Middle frontal gyrus (tissue), 1 donor: Measurements from ENCODE around the gene TMEM63A.
"Not testable (repeated sequence)": the region's sequence is repeated elsewhere in the genome, so short reads cannot be mapped to it uniquely, and the experiment has no call there.

Experiments used
- DNase-seq: peaks from one replicate; pipeline ENCODE4 v3.0.0-alpha.2; 2015; ENCODE audit warnings: low spot score; ENCODE audit errors: extremely low spot score

Gene TMEM63A

DNA sequence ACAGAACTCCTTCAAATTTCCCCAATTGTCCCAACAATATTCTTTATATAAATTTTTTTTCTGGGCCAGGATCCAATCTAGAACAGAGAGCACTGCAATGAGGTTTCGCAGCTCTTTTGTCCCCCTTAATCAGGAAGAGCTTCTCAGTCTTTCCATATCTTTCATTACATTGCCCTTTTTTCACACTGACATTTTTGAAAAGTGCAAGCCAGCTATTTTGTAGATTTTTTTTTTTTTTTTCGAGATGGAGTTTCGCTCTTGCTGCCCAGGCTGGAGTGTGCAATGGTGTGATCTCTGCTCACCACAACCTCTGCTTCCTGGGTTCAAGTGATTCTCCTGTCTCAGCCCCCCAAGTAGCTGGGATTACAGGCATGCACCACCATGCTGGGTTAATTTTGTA is 75.4 kb downstream of the TMEM63A start:
- not testable (repeated sequence) for DNase-seq

DNA sequence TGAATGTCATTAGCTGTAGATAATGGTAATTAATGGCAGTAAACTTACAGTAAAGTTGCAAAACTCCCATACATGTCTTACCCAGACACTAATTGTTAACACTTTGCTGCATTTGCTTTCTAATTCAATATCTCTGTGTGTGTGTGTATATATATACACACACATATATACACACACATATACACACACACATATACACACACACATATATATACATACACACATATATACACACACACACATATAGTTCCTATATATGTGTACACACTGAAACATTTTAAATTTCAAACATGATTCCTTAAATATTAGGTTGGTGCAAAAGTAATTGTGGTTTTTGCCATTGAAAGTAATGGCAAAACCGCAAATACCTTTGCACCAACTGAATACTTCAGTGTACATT is 75.9 kb downstream of the TMEM63A start:
- DNase-seq, result no peak

- not testable (repeated sequence) for DNase-seq
Measured at GRCh38 chr1:225801146-225801545, 81.0 kb downstream of the TMEM63A start.

- not testable (repeated sequence) for DNase-seq
Measured at GRCh38 chr1:225796097-225796496, 86.1 kb downstream of the TMEM63A start.
